C4-2B (cell line): Measurements from ENCODE around the gene ADARB2.

ENCODE experiments used
- CTCF ChIP-seq: fragments of 450-650 bp; conservative IDR thresholded peaks from 2 replicates; pipeline ENCODE4 v1.5.1; 2017; ENCODE audit warnings: mild to moderate bottlenecking
- ZFX ChIP-seq: fragments of 450-650 bp; IDR thresholded peaks from 2 replicates; pipeline ENCODE4 v1.6.1; 2017

- TF ChIP-seq CTCF (no peak), ZFX (no peak)
These were observed 360.1 kb downstream of the ADARB2 start for GRCh38 chr10:1377231-1377630.
